Fibroblast of gingiva (primary cell): ENCODE results near the gene SIRT5.

Experiments used
- DNase-seq: peaks from one replicate; pipeline ENCODE4 v3.0.0-alpha.2; 2011; ENCODE audit warnings: low read depth

The SIRT5 gene

DNA sequence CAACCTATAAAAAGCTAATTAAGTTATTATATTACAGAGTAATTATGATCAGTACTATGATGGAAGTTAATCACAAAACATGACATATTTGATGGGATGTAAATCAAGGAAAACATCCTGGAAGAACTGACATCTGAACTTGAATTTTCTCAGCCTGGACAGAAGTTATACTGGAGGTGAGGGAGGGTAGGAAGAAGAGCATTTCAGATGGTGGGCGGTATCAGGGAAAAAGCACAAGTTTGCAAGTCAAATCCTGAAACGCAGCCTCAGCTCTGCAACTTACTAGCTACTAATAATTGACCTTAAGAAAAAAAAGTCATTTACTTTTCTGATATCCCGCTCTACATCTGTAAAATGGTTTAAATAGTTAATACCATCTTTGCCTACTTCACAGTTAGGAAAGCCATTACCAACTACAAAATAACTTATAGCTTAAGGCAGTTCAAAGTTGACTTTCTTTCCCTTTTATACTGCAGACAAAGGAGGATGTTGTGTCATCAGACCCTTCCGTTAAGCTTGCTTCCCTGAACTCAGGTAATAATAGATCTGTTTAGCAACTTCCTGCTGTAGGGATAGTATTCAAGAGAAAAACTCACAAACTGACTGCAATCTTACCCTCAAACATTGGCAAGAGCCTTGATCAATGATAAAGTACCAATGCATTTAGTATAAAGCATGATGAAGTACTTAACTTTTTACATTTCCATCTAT lies 61.7 kb downstream of the SIRT5 start:
- no peak for DNase-seq

DNA sequence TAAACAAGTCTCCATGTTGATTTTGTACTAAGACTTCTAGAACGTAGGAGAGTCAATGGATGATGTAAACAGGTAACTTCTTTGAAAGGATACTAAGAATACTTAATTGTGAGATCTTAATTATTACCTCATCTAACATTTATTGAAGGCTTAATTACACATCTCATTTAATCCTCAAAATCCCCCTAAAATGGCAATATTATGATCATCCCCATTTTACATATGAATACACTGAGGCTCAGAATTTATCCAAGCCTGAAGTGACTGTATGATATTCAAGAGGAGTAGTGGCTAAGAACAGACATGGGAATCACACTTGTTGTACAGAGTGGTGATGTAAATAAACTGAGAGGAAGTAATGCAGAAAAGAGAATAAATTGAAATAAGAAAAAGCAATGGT lies 63.6 kb downstream of the SIRT5 start:
- DNase-seq, result no peak

DNA sequence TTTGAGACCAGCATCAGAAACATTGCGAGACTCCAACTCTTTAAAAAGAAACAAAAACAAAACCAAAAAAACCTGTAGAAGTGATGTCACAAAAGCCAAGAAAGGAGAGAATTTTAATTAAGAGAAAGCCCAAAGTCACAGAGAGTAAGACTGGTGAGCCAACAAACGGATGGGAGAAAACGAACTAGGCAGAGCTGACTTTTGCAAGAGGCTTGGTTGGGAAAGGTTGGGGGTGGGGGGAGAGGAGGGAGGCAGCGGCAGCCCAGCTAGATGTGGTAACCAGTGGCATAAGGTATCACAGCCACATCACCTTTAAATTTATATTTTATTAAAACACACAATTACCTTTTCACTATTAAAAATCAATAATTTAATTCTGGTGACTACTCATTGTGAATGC lies 64.2 kb downstream of the SIRT5 start:
- no peak for DNase-seq

DNA sequence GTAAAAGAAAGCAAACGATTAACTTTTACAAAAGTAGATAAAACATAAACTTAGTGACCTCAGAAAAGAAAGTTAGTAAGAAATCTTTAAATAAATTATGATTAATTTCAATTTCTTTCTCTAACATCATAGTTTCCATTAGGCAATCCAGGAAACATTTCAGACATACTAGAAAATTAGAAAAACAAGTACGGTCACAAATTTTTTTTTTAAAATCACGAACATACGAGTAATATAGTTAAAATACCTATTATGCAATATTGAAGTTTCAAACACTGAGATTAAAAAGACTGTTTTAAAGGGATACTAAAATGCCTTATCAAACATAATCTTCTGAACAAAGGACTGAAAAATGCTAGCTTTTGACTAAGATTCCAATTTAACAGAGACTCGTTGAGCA lies 66.9 kb downstream of the SIRT5 start:
- peak; percentile 49 for DNase-seq

DNA sequence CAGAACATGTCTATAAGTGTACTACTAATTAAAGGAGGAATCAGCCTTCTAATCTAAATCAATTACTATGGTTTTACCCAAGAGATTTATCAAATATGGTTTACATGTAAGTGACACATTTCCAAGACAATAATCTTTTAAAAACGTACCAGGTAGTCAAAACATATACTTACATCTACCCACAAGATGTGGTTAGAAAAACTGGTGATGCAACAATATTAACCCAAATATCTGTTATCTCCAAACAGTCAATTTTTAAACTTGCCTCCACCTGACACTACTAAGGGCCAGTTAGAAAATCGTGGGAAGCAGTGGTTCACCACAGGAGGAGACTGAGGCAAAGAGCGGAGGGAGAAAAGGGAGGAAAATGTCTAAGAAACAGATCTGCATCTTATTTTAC lies 68.7 kb downstream of the SIRT5 start:
- no peak for DNase-seq

DNA sequence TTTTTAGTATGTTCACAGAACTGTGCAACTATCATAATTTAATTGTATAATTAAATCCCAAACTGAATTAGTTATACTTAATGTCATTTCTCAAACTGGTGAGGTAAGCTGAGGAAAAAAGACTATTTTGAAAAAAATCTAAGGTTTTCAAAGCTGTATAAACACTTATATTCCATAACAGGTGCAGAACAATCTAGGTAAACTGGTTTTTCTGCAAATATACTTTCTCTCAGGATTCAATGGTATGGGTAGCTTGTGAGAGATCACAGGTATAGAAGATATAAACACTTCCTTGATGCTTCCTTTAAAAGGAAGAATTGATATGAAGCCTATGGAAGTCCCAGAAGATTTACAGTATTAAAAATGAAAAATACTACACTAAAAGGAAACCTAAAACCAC lies 74.4 kb downstream of the SIRT5 start:
- DNase-seq, result no peak

DNA sequence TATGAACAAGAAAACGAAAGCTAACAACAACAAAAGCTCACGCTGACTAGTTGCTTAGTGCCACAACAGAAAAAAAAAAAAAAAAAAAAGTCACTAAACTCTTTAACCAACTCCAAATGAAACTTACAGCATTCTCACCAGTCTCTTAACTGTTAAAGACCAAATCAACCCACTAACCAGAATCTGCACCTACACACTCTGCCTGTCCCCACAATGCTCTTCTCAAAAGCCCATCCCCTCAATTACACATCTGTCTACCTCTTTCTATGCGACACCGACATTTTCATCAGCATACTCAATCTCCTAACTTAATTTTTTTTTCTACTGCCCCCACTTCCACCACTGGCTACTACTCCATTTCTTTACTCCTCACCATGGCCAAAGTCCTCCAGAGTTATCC lies 75.0 kb downstream of the SIRT5 start:
- no peak for DNase-seq

DNA sequence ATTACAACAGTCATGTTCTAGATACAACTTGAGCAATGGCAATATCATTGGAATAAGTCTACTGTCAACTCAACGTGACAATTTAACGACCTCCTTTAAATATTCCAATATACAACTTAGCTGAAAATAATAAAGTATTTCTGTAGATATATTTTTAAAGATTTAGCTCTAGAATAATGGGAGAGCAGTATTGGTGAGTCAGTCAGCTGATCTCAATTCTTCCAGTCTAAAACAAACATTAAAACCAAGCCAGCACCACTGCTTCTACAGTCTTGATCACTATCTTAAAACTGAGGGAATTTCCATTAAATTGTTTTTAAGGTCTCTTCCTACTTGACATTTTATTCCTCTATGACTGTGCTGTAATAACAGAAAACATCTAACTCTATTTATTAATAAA lies 78.9 kb downstream of the SIRT5 start:
- DNase-seq, result no peak

DNA sequence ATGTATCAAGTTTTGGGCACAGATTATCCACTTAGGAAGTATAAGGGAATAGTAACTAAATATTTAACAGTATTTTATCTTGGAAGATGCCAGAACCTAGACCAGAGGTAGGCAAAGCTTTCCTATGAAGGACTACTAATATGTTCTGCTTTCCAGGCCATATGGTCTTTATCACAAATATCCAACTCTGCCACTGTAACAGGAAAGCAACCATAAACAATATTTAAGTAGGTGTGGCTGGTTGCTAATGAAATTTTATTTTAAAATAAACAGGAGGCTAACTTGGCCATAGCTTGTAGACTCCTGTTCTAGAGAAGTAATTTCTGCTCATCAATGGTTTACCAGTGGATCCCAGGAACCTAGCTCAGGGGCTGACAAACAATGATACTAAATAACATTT lies 80.1 kb downstream of the SIRT5 start:
- DNase-seq, result no peak

DNA sequence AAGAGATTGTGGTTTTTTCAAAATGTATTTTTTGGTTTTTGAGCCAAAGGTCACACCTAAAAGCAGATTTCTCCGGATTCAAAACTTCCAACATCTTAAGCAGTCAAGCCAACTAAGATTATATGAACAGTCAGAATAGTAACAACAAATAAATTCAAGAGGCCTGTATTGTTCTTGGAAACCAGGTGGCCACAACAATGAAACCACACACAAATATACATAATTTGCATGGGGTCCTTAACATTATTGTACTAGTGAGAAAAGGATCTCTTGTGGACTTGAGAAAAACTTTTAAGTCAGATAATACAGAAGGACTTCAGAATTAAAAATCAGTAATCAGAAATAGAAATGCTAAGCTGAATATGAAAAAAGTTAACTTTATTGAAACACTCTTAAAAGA lies 81.3 kb downstream of the SIRT5 start:
- no peak for DNase-seq

DNA sequence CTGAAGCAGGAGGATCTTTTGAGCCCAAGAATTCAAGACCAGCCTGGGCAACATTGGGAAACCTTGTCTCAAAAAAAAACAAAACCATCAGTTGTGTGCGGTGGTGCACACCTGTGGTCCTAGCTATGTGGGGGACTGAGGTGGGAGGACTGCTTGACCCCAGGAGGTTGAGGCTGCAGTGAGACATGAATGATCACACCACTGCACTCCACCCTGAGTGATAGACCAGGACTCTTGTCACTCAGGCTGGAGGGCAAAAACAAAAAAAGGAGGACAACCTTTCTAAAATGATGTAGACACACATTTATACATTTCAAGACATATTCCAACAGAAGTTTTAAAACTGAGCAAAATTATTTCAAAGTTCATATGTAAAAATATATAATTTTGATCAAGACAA lies 85.9 kb downstream of the SIRT5 start:
- no peak for DNase-seq

DNA sequence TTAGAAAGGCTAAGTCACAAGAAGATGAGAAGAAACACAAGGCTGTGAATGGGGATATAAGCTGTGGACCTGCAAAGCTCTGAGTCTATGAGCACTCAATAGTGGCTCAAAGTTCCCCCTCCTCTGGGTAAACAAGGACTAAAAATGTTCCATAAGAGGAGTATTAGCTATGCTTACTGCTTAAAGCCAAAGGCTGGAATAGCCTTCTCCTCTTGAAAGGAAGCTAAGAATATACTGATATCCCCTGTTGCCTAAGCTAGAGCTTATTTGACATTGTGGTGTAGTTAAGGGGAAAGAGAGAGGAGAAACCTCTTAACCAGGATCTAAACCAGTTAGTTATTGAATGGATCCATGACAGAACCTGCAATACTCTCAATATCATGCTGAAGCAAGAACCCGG lies 86.5 kb downstream of the SIRT5 start:
- DNase-seq, result no peak

DNA sequence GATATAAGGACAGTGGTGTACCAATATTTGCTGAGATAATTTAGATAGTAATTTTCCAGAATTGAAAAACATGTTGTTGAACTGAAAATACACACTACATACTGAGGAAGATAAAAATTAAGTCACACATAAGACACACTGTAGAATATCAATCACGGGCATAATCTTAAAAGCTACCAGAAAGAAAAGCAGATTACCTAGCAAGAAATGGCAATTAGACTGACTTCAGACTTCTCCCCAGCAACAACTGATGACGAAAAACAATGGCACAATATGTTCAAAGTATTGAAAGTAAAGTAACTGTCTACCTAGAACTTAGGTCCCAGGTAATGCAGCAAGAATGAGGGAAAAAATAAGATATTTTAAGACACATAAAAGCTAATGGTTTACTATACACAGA lies 87.2 kb downstream of the SIRT5 start:
- no peak for DNase-seq

DNA sequence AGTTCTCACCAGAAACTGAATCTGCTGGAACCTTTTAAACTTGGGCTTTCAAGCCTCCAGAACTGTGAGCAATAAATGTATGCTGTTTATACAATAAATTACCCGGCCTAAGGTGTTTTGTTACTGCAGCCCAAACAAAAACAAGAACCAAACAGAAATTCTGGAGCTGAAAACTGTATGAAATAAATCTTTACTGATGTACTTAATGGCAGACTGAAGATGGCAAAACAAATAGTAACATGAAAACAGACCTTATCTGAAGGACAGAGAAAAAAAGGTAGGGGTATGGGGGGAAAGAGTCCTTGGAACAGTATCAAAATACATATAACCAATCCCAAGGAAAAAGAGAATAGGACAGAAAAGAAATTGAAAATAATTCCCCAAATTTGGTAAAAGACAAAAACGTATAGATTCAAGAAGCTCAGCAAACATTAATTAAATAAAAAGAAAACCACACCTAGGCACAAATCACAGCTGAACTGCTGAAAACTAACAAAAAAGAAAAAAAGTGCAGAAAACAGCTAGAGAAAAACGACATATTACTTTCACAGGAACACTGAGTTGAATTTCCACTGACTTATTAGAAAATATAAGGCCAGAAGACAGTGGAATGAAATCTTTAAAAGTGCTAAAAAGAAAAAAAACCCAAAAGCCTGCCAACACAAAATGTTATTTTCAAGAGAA lies 88.4 kb downstream of the SIRT5 start:
- DNase-seq, result no peak

DNA sequence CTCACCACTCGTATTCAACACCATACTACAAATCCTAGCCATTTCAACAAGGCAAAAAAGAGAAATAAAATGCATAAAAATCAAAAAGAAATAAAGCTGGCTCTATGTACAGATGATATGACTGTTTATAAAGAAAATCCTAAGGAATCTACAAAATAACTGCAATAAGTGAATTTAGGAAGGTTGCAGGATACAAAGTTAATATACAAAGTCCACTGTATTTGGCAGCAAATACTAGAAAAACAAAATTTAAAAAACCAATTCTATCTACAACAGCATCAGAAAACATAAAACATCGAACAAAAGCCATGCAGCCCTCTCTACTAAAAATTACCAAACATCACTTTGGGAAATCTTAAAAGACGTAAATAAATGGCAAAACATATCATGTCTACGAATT lies 89.6 kb downstream of the SIRT5 start:
- no peak for DNase-seq
